C4-2B (cell line): ENCODE data around the gene SPIC.

Experiments used
- H3K27ac ChIP-seq: fragments of 450-650 bp; 2 replicates; pipeline ENCODE4 v1.5.1; 2017
- CTCF ChIP-seq: fragments of 450-650 bp; conservative IDR thresholded peaks from 2 replicates; pipeline ENCODE4 v1.5.1; 2017; ENCODE audit warnings: mild to moderate bottlenecking
- ZFX ChIP-seq: fragments of 450-650 bp; IDR thresholded peaks from 2 replicates; pipeline ENCODE4 v1.6.1; 2017

Gene SPIC

GRCh38 chr12:101536069-101536674 is 61.0 kb downstream of the SPIC start:
- TF ChIP-seq CTCF (no peak), ZFX (no peak)
- no peak overlapping the region for H3K27ac ChIP-seq
